A549 (cell line): Measurements from ENCODE around the gene VPS52.

Source experiments
- CTCF ChIP-seq: fragments of >200 bp; sonication (Bioruptor Twin); formaldehyde crosslinking; IDR thresholded peaks from 3 replicates; pipeline ENCODE4 v1.5.1; 2016
- EP300 ChIP-seq, 2 experiments: fragments of >200 bp; sonication (Bioruptor Twin); formaldehyde crosslinking; IDR thresholded peaks; 2 replicates in 1 of 2; 3 replicates in 1 of 2; pipeline ENCODE4 v1.6.1; 2016 to 2017
- MAX ChIP-seq: IDR thresholded peaks from 2 replicates; pipeline ENCODE4 v1.6.1; 2012
- MAZ ChIP-seq: fragments of 150-350 bp; IDR thresholded peaks from 2 replicates; pipeline ENCODE4 v1.6.1; 2014; ENCODE audit warnings: antibody characterized with exemption, low read depth, low read length, borderline replicate concordance
- NR3C1 ChIP-seq: fragments of >200 bp; sonication (Bioruptor Twin); formaldehyde crosslinking; IDR thresholded peaks from 3 replicates; pipeline ENCODE4 v1.6.1; 2017
- PHF8 ChIP-seq: fragments of 200-600 bp; sonication (generic); IDR thresholded peaks from 2 replicates; pipeline ENCODE4 v1.6.1; 2016; ENCODE audit warnings: low read depth, mild to moderate bottlenecking, antibody characterized with exemption, moderate library complexity, borderline replicate concordance
- POLR2A ChIP-seq: IDR thresholded peaks from 2 replicates; pipeline ENCODE4 v1.6.1; 2012; ENCODE audit warnings: mild to moderate bottlenecking, low read length
- POLR2AphosphoS2 ChIP-seq: conservative IDR thresholded peaks from 2 replicates; pipeline ENCODE4 v1.6.1; 2012; ENCODE audit warnings: low read length, improper control_type of control experiment, inconsistent platforms
- RAD21 ChIP-seq, 2 experiments: fragments of >200 bp in 1 of 2; sonication (Bioruptor Twin) in 1 of 2; formaldehyde crosslinking in 1 of 2; IDR thresholded peaks in 1 of 2; conservative IDR thresholded peaks in 1 of 2; 2 replicates in 1 of 2; 3 replicates in 1 of 2; pipeline ENCODE4 v1.6.1; 2012 to 2018; ENCODE audit warnings: inconsistent platforms in 1 of 2
- RFX5 ChIP-seq: fragments of 450-650 bp; IDR thresholded peaks from 2 replicates; pipeline ENCODE4 v1.7.1; 2014; ENCODE audit warnings: antibody characterized with exemption, mild to moderate bottlenecking, moderate library complexity
- SREBF2 ChIP-seq: fragments of 450-650 bp; IDR thresholded peaks from 2 replicates; pipeline ENCODE4 v1.6.1; 2014; ENCODE audit warnings: mild to moderate bottlenecking, moderate library complexity

GRCh38 chr6:33304216-33304615, 32.5 kb upstream of the VPS52 start:
- no peak for TF ChIP-seq PHF8
- no peak for TF ChIP-seq CTCF
- no peak for TF ChIP-seq NR3C1
- TF ChIP-seq MAZ, result no peak
- TF ChIP-seq MAX, result no peak
- TF ChIP-seq POLR2A, result no peak
- TF ChIP-seq RAD21 (conservative IDR thresholded peaks at IDR 0.05 in 1 of 2, IDR thresholded peaks at IDR 0.05 in 1 of 2), result no peak
- no peak for TF ChIP-seq POLR2AphosphoS2
- no peak for TF ChIP-seq EP300 (IDR thresholded peaks at IDR 0.05)
- no peak for TF ChIP-seq SREBF2
- TF ChIP-seq RFX5, result no peak
